ENCODE data around the gene USP22.

Gene USP22

GRCh38 chr17:21019976-21020586 lies 22.7 kb downstream of the USP22 start:
- DNase-seq: peak; percentile 31

- DNase-seq: no peak
Measured at GRCh38 chr17:21018894-21019293, 23.9 kb downstream of the USP22 start.

GRCh38 chr17:21017861-21018260 lies 24.9 kb downstream of the USP22 start:
- DNase-seq: no peak

- no peak for DNase-seq
Measured at GRCh38 chr17:21017256-21017655, 25.6 kb downstream of the USP22 start.

GRCh38 chr17:21016826-21017225 lies 26.0 kb downstream of the USP22 start:
- DNase-seq: no peak

- DNase-seq: no peak
Measured at GRCh38 chr17:21015564-21015963, 27.2 kb downstream of the USP22 start.

- no peak for DNase-seq
Measured at GRCh38 chr17:21014498-21014897, 28.3 kb downstream of the USP22 start.

- no peak for DNase-seq
Measured at GRCh38 chr17:21013983-21014382, 28.8 kb downstream of the USP22 start.

- DNase-seq: no peak
Measured at GRCh38 chr17:21012736-21013135, 30.1 kb downstream of the USP22 start.

GRCh38 chr17:21010705-21011596 lies 31.9 kb downstream of the USP22 start:
- no peak for DNase-seq

- no peak for DNase-seq
Measured at GRCh38 chr17:21008992-21009671, 33.7 kb downstream of the USP22 start.

GRCh38 chr17:21008160-21008915 lies 34.5 kb downstream of the USP22 start:
- DNase-seq: no peak

GRCh38 chr17:21007646-21008045 lies 35.2 kb downstream of the USP22 start:
- DNase-seq: no peak

GRCh38 chr17:21005803-21006202 lies 37.0 kb downstream of the USP22 start:
- no peak for DNase-seq

- DNase-seq: no peak
Measured at GRCh38 chr17:21005367-21005766, 37.4 kb downstream of the USP22 start.

GRCh38 chr17:21004016-21004930 lies 38.5 kb downstream of the USP22 start:
- no peak for DNase-seq

- no peak for DNase-seq
Measured at GRCh38 chr17:21003007-21003621, 39.7 kb downstream of the USP22 start.

- DNase-seq: no peak
Measured at GRCh38 chr17:21002309-21003006, 40.4 kb downstream of the USP22 start.

- no peak for DNase-seq
Measured at GRCh38 chr17:21001813-21002221, 41.0 kb downstream of the USP22 start.

GRCh38 chr17:21001111-21001812 lies 41.5 kb downstream of the USP22 start:
- no peak for DNase-seq

Data from T-helper 9 cell (primary cell).